Urinary bladder (tissue), 4 donors: ENCODE results near the gene FNBP1. TPM values are rescaled to one million over a fixed set of nuclear protein-coding genes. Genes with fewer than 3 reads are reported as not detected.

Experiments
- DNase-seq: peaks from one replicate; pipeline ENCODE4 v3.0.0-alpha.2; 2015; ENCODE audit errors: extremely low spot score
- H3K27ac ChIP-seq: one replicate; pipeline ENCODE4 v1.5.1; 2013; ENCODE audit warnings: low read depth, mild to moderate bottlenecking, moderate library complexity
- H3K36me3 ChIP-seq: one replicate; pipeline ENCODE4 v1.6.1; 2013; ENCODE audit warnings: mild to moderate bottlenecking, moderate library complexity; ENCODE audit not compliant: insufficient read depth
- H3K4me1 ChIP-seq: one replicate; pipeline ENCODE4 v1.6.1; 2013; ENCODE audit warnings: mild to moderate bottlenecking, moderate library complexity; ENCODE audit not compliant: insufficient read depth
- H3K4me3 ChIP-seq: one replicate; pipeline ENCODE4 v1.5.1; 2013; ENCODE audit warnings: low read depth, low read length
- WGBS: extraction: QIAGEN DNeasy Blood & Tissue Kit; methylation state at CpG from one replicate; pipeline ENCODE4 v1.1.7; 2013; 5-methylcytosine and 5-hydroxymethylcytosine counted together
- polyA plus RNA-seq: library from polyadenylated mRNA; stranded (reverse); fragments of 200-250 nt; gene quantifications from one replicate; pipeline ENCODE4 v1.2.3, GENCODE V29; 2013
- total RNA-seq: library from RNA; depleted of rRNA; stranded (reverse); fragments of >200 nt; gene quantifications from one replicate; pipeline ENCODE4 v1.2.3, GENCODE V29; 2014
- donor health status: healthy with polysubstance abuse.
- donor health status: healthy.

FNBP1 gene
- total and polyA plus RNA-seq, 2 donors, result 107 to 121 TPM

DNA sequence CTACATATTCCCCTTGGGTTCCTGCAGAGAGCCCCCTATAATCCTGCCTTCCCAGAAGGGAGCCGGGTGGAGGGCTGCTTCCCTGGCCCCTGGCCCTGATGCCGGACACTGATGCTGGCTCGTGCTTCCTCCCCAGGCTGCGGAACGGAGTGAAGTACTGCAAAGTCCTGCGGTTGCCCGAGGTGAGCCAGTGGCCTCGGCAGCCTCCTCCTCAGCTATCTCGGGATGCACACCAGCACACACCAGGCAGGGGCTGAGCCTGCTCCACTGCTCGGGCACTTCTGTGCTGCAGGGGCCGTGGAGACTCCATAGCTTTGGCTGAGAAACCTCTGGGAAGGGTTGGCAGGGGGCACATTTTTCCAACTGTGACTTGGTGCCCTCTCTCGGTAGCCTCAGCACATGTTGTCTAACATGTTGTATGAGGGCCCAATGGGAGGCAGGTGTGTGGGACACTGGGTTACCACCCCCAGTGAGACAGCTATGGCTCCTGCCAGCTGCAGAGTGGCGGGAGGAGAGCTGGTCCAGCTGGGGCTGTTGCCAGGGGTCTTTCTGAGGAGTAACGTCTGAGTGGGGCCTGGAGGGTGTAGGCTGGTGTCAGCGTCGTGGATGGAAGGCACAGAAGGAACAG, 169.3 kb downstream of the FNBP1 start:
- H3K27ac ChIP-seq, result no peak overlapping the region
- H3K36me3 ChIP-seq, result peaks cover 2% of the 10 kb centered on the region
- WGBS, result 81% methylated on average over 16 of the region's 16 CpGs
- DNase-seq, result no peak
- no peaks in the 10 kb centered on the region for H3K4me1 ChIP-seq
- H3K4me3 ChIP-seq, result no peak overlapping the region

DNA sequence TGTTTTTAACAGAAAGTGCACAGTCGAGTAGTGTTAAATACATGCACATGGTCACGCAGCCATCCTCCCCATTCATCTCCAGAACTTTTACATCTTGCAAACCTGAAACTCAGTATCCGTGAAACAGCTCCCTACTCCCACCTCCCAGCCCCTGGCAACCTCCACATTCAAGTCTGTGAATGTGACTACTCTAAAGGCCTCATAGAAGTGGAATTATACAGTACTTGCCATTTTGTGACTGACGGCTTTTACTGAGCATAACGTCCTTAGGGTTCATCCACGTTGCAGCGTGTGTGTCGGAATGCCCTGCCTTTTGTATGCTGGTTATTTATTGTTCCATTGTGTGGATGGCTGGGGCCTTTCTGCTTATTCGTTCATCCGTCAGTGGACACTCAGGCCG, 171.9 kb downstream of the FNBP1 start:
- WGBS, result 92% methylated on average over 11 of the region's 11 CpGs
- Histone ChIP-seq H3K4me1 (no peaks in the 10 kb centered on the region), H3K27ac (no peak overlapping the region), H3K36me3 (peaks cover 2% of the 10 kb centered on the region), H3K4me3 (no peak overlapping the region)
- DNase-seq, result no peak

DNA sequence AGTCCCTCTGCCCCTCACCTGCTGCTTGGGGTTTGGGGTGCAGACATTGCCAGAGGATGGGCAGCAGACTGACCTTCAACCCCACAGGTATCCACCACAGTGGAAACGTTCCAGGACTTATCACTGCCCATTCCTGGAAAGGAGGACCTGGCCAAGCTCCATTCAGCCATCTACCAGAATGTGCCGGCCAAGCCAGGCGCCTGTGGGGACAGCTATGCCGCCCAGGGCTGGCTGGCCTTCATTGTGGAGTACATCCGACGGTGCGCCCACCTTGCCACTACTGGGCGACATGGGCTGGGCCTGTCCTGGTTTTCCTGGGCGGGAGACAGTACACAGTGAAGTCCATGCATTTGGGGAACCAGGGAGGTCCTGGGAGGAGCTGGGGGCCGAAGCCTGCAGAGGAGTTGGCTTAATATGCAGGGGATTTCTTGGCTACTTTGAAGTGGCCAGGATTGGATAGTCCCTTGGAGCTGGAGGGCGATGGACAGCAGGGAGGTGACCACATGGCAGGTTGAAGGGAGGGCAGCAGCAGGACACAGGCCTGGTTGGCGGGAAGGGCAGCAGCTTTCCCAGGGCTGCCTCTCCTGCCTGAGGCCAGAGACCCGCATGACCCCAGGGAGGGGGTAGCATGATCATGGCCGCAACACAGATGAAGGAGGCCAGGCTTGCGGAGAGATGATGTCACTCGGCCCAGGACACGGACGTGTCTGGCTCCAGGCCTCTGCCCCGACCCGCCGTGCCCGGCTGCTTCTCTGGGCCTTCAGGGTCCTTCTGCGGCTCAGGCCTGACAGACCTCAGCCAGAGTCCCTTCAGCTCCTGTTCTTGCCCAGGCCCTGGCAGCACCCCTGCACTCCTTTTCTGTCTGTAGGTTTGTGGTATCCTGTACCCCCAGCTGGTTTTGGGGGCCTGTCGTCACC, 173.1 kb downstream of the FNBP1 start:
- no peak for DNase-seq
- Histone ChIP-seq H3K4me1 (no peaks in the 10 kb centered on the region), H3K27ac (no peak overlapping the region), H3K4me3 (no peak overlapping the region), H3K36me3 (peaks cover 3% of the 10 kb centered on the region)
- 91% methylated on average over 24 of the region's 24 CpGs for WGBS

DNA sequence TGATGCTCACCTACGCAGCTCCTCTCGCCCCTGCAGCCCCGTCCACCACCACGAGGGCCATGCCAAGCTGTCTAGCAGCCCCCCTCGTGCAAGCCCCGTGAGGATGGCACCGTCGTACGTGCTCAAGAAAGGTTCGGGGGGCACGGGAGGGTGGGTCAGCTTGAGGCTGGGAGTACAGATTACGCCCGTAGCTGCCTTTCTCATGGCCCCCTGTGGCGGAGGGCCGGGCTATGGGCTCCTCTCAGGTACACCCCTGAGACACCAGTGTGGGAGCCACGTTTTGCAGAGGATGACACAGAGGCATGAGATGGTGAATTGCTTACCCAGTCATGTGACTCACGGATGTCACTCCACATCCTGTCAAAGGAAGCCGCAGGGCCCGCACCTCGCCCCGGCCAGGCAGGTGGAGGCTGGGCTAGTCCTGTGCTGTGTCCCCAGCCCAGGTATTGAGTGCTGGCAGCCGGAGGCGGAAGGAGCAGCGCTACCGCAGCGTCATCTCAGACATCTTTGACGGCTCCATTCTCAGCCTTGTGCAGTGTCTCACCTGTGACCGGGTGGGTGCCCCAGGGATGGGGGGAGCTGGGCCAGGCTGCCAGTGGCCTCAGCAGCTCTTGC, 174.0 kb downstream of the FNBP1 start:
- peaks cover 3% of the 10 kb centered on the region for H3K36me3 ChIP-seq
- WGBS, result 83% methylated on average over 28 of the region's 28 CpGs
- DNase-seq, result no peak
- no peak overlapping the region for H3K4me3 ChIP-seq
- no peak overlapping the region for H3K27ac ChIP-seq
- H3K4me1 ChIP-seq, result no peaks in the 10 kb centered on the region

DNA sequence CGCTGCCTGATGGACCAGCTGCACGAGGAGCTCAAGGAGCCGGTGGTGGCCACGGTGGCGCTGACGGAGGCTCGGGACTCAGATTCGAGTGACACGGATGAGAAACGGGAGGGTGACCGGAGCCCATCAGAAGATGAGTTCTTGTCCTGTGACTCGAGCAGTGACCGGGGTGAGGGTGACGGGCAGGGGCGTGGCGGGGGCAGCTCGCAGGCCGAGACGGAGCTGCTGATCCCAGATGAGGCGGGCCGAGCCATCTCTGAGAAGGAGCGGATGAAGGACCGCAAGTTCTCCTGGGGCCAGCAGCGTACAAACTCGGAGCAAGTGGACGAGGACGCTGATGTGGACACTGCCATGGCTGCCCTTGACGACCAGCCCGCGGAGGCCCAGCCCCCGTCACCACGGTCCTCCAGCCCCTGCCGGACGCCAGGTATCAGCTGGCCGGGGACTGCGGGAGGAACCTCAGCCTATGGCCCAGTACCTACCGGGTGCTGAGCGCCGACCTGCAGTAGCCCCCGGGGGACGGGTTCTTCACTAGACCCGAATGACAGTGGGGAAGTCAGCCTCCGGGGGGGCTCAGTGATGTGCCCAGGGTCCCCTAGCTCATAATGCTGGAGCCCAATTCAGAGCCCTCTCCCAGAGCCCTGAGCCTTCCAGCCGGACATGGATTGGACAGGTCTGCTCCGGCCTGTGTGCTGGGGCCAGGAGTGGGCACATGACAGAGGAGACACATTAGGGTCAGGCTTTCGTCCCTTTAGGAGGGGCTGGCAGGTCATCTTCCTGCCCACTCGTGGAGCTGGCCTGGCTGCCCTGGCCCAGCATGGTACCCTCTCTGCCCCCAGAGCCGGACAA, 174.7 kb downstream of the FNBP1 start:
- H3K4me3 ChIP-seq, result no peak overlapping the region
- no peaks in the 10 kb centered on the region for H3K4me1 ChIP-seq
- no peak for DNase-seq
- WGBS, result 88% methylated on average over 48 of the region's 48 CpGs
- H3K36me3 ChIP-seq, result peaks cover 3% of the 10 kb centered on the region
- no peak overlapping the region for H3K27ac ChIP-seq

GRCh38 chr9:129867136-129868022, 175.6 kb downstream of the FNBP1 start:
- no peak for DNase-seq
- H3K4me1 ChIP-seq, result no peaks in the 10 kb centered on the region
- H3K4me3 ChIP-seq, result no peak overlapping the region
- 81% methylated on average over 17 of the region's 17 CpGs for WGBS
- peaks cover 3% of the 10 kb centered on the region for H3K36me3 ChIP-seq
- H3K27ac ChIP-seq, result no peak overlapping the region

- Histone ChIP-seq H3K36me3 (peaks cover 3% of the 10 kb centered on the region), H3K4me1 (no peaks in the 10 kb centered on the region), H3K4me3 (no peak overlapping the region), H3K27ac (no peak overlapping the region)
- no peak for DNase-seq
- 75% methylated on average over 17 of the region's 17 CpGs for WGBS
Observed at GRCh38 chr9:129866394-129867135, 176.4 kb downstream of the FNBP1 start.

- no peak overlapping the region for H3K27ac ChIP-seq
- 84% methylated on average over 14 of the region's 14 CpGs for WGBS
- H3K36me3 ChIP-seq, result peaks cover 2% of the 10 kb centered on the region
- DNase-seq, result no peak
- no peaks in the 10 kb centered on the region for H3K4me1 ChIP-seq
- H3K4me3 ChIP-seq, result no peak overlapping the region
Observed at GRCh38 chr9:129865668-129866320, 177.2 kb downstream of the FNBP1 start.

- H3K27ac ChIP-seq, result no peak overlapping the region
- no peaks in the 10 kb centered on the region for H3K4me1 ChIP-seq
- 74% methylated on average over 11 of the region's 11 CpGs for WGBS
- H3K4me3 ChIP-seq, result no peak overlapping the region
- peaks cover 2% of the 10 kb centered on the region for H3K36me3 ChIP-seq
- no peak for DNase-seq
Observed at GRCh38 chr9:129864991-129865647, 177.9 kb downstream of the FNBP1 start.

DNA sequence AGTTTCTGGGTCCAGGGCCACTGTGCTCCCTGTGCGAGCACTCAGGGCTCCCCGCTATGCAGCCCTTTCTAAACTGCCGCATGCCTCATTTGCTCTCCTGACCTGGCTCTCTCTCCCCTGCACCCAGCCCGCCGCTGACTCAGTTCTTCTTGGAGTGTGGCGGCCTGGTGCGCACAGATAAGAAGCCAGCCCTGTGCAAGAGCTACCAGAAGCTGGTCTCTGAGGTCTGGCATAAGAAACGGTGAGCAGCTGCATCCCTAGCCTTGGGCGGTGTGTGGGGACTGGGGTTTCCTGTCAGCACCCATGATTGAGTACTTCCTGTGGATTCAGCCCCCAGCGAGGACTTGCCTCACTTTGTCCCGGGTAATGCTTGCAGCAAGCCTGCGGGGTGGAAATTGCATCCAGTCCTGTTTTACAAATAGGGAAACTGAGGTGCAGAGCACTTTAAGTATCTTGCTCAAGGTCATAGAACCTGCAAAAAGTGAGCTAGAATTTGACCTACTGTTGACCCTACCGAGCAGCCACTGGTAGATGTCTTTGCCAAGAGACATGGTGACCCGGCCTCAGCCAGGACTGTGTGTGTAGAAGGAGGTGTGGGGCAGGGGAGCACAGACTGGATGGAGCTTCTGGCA, 179.8 kb downstream of the FNBP1 start:
- H3K4me3 ChIP-seq, result no peak overlapping the region
- WGBS, result 56% methylated on average over 14 of the region's 14 CpGs
- H3K27ac ChIP-seq, result no peak overlapping the region
- DNase-seq, result no peak
- peaks cover 2% of the 10 kb centered on the region for H3K36me3 ChIP-seq
- no peaks in the 10 kb centered on the region for H3K4me1 ChIP-seq

- H3K36me3 ChIP-seq, result peaks cover 2% of the 10 kb centered on the region
- no peaks in the 10 kb centered on the region for H3K4me1 ChIP-seq
- WGBS, result 91% methylated on average over 12 of the region's 12 CpGs
- no peak overlapping the region for H3K27ac ChIP-seq
- DNase-seq, result no peak
- no peak overlapping the region for H3K4me3 ChIP-seq
Observed at GRCh38 chr9:129861447-129861827, 181.6 kb downstream of the FNBP1 start.
